GM08714 (cell line): ENCODE measurements around the gene DDAH1.

ENCODE experiments used
- H3K4me3 ChIP-seq: fragments of 200-500 bp; sonication (Bioruptor generic); 2 replicates; pipeline ENCODE4 v1.5.1; 2014; ENCODE audit warnings: mild to moderate bottlenecking, low read length, inconsistent platforms
- ZNF274 ChIP-seq: IDR thresholded peaks from 2 replicates; pipeline ENCODE4 v1.6.1; 2012; ENCODE audit warnings: mild to moderate bottlenecking, low read depth, low read length

The DDAH1 gene

DNA sequence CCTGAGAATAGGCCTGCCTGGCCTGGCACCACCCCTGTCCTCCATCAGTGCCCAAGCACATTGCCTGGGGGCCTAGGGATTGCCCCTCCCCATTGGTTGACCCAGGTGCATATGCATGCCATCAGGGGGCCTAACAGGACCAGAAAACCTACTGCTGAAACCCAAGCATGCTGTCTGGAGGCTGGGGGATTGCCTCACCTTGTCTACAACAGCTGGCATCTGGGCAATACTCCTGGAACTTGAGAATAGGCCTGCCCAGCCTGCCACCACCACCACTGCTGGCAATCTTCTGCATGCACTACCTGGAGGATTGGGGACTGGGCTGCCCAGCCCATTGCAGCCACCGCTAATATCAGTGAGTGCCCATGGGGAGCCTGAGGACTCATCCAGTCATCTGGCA, 132.4 kb downstream of the DDAH1 start:
- no peak overlapping the region for H3K4me3 ChIP-seq
- no peak for TF ChIP-seq ZNF274

- TF ChIP-seq ZNF274 = no peak
- no peak overlapping the region for H3K4me3 ChIP-seq
These were observed 134.2 kb downstream of the DDAH1 start for GRCh38 chr1:85330711-85331290.

DNA sequence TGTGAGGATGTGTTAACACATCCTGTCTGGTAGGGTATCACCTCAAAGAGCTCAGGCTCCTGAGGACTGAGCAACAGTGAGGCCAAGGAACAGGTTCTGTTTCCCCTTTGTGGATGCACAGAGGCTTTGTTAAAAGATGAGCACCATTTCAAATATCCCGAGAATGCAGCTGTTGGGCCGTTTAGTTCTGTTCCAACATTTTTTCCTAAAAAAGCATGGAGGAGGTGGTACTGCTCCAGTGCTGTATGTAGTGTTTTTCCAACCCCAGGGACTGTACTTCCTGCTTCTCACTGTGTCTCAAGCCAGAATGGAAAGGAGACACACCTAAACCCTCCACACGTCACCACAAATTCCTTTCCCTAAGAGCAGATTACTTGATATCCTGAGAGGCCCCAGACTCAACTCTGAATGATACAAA, 134.7 kb downstream of the DDAH1 start:
- no peak for TF ChIP-seq ZNF274
- no peak overlapping the region for H3K4me3 ChIP-seq

GRCh38 chr1:85328713-85329397, 136.1 kb downstream of the DDAH1 start:
- TF ChIP-seq ZNF274 = no peak
- no peak overlapping the region for H3K4me3 ChIP-seq

GRCh38 chr1:85327759-85328158, 137.2 kb downstream of the DDAH1 start:
- TF ChIP-seq ZNF274 = no peak

GRCh38 chr1:85326851-85327250, 138.1 kb downstream of the DDAH1 start:
- TF ChIP-seq ZNF274 = no peak
- H3K4me3 ChIP-seq = no peak overlapping the region

More at GRCh38 chr1:85327759-85328158, 137.2 kb downstream of the DDAH1 start:
- H3K4me3 ChIP-seq = no peak overlapping the region

DNA sequence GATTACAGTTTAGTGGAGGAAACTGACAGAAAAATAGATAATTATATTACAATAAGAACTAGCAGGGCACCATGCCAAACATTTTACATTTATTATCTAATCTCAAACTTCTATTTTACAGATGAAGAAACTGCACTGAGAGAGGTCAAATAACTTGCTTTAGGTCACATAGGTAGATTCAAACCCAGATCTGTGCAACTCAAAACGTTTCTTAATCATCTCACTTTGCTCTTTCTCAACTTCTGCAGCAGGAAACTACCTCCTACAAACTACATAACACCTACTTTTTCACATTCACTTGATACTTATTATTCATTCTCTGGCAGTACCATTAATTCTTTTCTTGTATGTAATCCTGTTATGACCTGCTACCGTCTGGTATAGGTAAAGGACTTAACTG, 138.6 kb downstream of the DDAH1 start:
- no peak for TF ChIP-seq ZNF274
- no peak overlapping the region for H3K4me3 ChIP-seq

GRCh38 chr1:85325920-85326319, 139.0 kb downstream of the DDAH1 start:
- no peak overlapping the region for H3K4me3 ChIP-seq
- TF ChIP-seq ZNF274 = no peak

DNA sequence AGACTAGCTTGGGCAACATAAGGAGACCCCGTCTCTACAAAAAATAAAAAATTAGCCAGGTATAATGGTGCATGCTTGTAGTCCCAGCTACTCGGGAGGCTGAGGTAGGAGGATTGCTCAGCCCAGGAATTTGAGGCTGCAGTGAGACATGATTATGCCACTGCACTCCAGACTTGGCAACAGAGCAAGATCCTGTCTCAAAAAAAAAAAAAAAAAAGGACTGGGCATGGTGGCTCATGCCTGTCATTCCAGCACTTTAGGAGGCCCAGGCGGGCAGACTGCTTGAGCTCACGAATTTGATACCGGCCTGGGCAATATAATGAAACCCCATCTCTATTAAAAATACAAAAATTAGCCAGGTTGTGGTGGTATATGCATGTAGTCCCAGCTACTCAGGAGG, 141.2 kb downstream of the DDAH1 start:
- TF ChIP-seq ZNF274 = no peak
- no peak overlapping the region for H3K4me3 ChIP-seq

- no peak for TF ChIP-seq ZNF274
- no peak overlapping the region for H3K4me3 ChIP-seq
These were observed 142.3 kb downstream of the DDAH1 start for GRCh38 chr1:85322655-85323054.

GRCh38 chr1:85321237-85321964, 143.6 kb downstream of the DDAH1 start:
- H3K4me3 ChIP-seq = no peak overlapping the region
- no peak for TF ChIP-seq ZNF274

DNA sequence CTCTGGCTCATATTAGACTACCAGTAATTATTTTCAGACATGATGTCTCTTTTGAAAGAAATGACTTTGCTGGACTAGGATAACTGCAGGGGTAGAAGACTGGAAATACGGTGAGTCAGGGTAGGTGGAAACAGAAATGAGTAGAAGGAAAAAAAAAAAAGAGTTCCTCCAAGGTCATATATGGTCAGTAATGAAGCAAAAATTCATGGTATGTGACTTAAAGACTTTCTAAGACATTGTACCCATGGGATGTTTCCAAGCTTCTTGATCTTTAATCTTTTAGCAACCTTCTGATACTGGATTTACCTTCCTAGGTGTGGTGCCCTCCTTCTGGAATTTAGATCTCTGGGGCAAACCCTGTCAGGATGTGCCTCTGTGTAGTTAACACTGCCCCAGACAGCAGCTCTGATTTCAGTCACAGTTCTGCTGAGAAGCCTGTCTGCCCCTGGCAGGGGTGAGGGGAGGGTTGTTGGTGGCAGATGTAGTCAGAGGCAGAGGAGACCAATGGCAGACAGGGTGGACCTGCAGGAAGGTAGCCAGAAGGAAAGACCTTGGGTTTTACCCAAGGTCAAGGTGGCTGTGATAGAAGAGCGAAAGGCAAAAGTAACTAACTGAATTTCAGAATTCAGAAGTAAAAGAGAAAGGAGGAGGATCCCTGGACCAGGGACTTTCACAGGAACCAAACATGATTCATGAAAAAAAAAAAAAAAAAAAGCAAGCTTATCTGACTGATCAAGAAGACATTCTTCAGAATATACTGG, 144.4 kb downstream of the DDAH1 start:
- no peak for TF ChIP-seq ZNF274

GRCh38 chr1:85319931-85320330, 145.0 kb downstream of the DDAH1 start:
- no peak for TF ChIP-seq ZNF274
- no peak overlapping the region for H3K4me3 ChIP-seq

More for the DNA sequence above, 144.4 kb downstream of the DDAH1 start:
- no peak overlapping the region for H3K4me3 ChIP-seq

DNA sequence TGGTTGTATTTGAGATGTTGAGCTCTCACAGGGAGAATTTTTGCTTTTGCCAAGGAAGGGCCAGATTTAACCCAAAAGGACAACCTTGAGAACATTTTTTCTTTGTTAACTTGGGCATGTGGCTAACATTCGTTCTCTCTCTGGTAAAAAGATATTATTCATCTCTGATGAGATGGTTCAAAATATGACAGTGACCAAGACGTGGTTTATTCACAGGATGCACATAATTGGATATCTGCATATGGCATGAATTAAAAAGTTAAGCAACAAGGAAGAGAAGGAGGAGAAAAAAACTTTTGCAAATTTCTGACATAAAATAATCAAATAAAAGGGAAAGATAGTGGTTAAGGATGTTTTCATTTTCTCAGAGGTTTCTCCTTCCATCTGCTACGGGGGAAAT, 145.5 kb downstream of the DDAH1 start:
- TF ChIP-seq ZNF274 = no peak
- no peak overlapping the region for H3K4me3 ChIP-seq
